ENCODE results near the gene PNPLA5.

- TF ChIP-seq CTCF (IDR thresholded peaks at IDR 0.05) (no peak), POLR2A (IDR thresholded peaks at IDR 0.05) (no peak), POLR2AphosphoS5 (IDR thresholded peaks at IDR 0.05; ENCODE audit: insufficient read depth in 1 of 2, low read depth in 1 of 2) (no peak)
Measured at GRCh38 chr22:43837666-43838065, 54.1 kb downstream of the PNPLA5 start.

All from vagina (tissue), 2 donors.